ENCODE measurements around the gene ANKRD52. TPM values are rescaled to one million over a fixed set of nuclear protein-coding genes. Genes with fewer than 3 reads are reported as not detected.

Gene ANKRD52
- 10 to 100 TPM; 18.5 to 29.0 TPM for total RNA-seq

DNA sequence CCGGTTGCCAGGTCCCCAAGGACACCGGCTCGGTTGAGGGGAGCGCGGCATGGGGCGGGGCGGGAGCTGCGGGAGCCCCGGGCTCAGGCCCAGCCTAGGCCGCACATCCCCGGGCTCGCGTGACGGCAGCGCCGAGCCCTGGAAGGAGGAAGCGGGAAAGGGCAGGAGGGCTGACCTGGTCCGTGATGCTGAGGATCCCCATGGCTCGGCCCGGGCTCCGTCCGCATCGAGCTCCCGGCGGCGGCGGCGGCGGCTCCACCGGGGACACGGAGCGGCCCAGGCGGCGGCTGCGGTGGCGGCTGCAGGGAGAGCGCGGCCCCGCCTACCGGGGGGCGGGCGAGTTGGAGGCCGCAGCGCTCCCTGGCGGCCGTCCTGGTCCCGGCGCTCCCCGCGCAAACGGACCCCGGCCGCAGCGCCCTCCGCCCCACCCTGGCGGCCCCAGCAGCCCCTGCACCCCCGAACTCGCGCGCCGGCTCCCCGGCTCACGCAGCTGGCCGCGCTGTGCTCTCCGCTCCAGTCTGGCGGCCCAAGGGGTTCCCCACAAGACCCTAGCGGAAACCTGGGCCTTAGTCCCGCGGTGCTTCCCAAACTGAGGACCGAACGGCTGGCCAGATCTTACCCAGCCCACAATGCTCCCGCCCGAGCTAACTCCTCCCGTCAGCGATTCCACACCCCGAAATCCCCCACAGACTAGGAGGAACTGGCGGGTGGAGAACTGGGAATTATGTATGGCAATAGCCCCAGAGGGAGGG is at the start of gene ANKRD52:
Gene ANKRD52 (minus strand): TSS at position 317 of the 752 bp plus-strand sequence. CDS start 115 bp downstream, at position 202.
- DNase-seq (ENCODE audit: low spot score), result peak; percentile 62
- Histone ChIP-seq H3K9me3 (no peaks in the 10 kb centered on the region), H3K27ac (peak within 1 kb of the TSS; percentile 89 to 90), H3K27me3 (replicated peaks; ENCODE audit: insufficient read depth) (no peaks in the 10 kb centered on the region), H3K36me3 (peaks cover 0 to 13% of the 10 kb centered on the region in 2 donors), H3K4me1 (replicated peaks) (peaks cover 6% of the 10 kb centered on the region), H3K4me3 (peak within 1 kb of the TSS; percentile 72 to 83)
- under 1% methylated on average over 70 of the region's 78 CpGs for WGBS
- intact Hi-C loops (cut with DNase I), result no loop called here
- TF ChIP-seq CTCF (IDR thresholded peaks at IDR 0.05) (peak; percentile 64 to 91 (median 78)), POLR2A (IDR thresholded peaks at IDR 0.05) (no peak)

- intact Hi-C loops (cut with DNase I), result no loop called here
- TF ChIP-seq CTCF (IDR thresholded peaks at IDR 0.05), result no peak
- no peak for TF ChIP-seq POLR2A (IDR thresholded peaks at IDR 0.05)
- TF ChIP-seq POLR2AphosphoS5 (IDR thresholded peaks at IDR 0.05), result no peak
- WGBS, result 92% methylated on average over 7 of the region's 7 CpGs
- Histone ChIP-seq H3K4me3 (no peak overlapping the region), H3K27me3 (replicated peaks; ENCODE audit: insufficient read depth) (no peaks in the 10 kb centered on the region), H3K27ac (no peak overlapping the region), H3K4me1 (replicated peaks) (no peaks in the 10 kb centered on the region), H3K9me3 (no peaks in the 10 kb centered on the region), H3K36me3 (no peaks in the 10 kb centered on the region)
- DNase-seq (ENCODE audit: low spot score), result no peak
Observed at GRCh38 chr12:56307221-56307965, 49.2 kb upstream of the ANKRD52 start.

DNA sequence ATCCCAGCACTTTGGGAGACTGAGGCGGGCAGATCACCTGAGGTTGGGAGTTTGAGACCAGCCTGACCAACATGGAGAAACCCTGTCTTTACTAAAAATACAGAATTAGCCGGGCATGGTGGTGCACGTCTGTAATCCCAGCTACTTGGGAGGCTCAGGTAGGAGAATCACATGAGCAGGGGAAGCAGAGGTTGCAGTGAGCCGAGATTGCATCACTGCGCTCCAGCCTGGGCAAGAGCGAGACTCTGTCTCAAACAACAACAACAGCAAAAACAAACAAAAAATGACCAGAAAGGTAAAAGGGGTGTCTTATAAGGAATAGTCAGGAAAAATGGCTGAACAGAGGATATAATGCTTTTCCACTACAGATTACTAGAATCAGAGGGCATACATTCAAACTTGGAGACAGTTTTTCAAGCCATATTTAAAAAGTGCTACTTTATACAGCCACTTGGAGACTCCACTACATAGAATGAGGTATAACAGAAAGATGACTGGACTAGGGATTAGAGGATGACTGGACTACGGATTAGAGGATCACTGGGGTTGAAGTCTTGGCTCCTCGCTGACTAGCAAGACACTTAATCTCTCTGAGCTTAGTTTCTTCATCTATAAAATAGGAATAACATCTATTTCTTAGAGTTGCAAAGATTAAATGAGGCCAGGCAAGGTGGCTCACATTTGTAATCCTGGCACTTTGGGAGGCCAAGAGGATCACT is 46.8 kb upstream of the ANKRD52 start:
- no peak for TF ChIP-seq CTCF (IDR thresholded peaks at IDR 0.05)
- TF ChIP-seq POLR2A (IDR thresholded peaks at IDR 0.05), result no peak
- TF ChIP-seq POLR2AphosphoS5 (IDR thresholded peaks at IDR 0.05), result no peak
- no peaks in the 10 kb centered on the region for H3K36me3 ChIP-seq
- WGBS, result 84% methylated on average over 8 of the region's 8 CpGs

DNA sequence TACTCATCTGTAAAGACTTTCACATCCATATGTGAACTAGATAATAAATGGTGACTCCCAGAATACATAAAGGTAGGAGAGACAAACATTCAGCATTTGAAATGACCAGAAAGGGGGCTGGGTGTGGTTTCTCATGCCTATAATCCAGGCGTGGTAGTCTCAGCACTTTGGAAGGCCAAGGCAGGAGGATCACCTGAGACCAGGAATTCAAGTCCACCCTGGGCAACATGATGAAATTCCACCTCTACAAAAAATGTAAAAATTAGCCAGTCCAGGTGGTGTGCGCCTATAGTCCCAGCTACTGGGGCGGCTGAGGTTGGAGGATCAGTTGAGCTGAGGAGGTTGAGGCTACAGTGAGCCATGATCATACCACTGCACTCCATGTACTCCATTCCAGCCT is 46.1 kb upstream of the ANKRD52 start:
- intact Hi-C loops (cut with DNase I), result no loop called here
- Histone ChIP-seq H3K4me3 (no peak overlapping the region), H3K9me3 (no peaks in the 10 kb centered on the region), H3K4me1 (replicated peaks) (peaks cover 5% of the 10 kb centered on the region), H3K27ac (no peak overlapping the region), H3K27me3 (replicated peaks; ENCODE audit: insufficient read depth) (no peaks in the 10 kb centered on the region), H3K36me3 (no peaks in the 10 kb centered on the region)
- 91% methylated on average over 3 of the region's 3 CpGs for WGBS
- DNase-seq (ENCODE audit: low spot score), result no peak
- TF ChIP-seq POLR2AphosphoS5 (IDR thresholded peaks at IDR 0.05) (no peak), CTCF (IDR thresholded peaks at IDR 0.05) (no peak), POLR2A (IDR thresholded peaks at IDR 0.05) (no peak)

More for the DNA sequence above, 46.8 kb upstream of the ANKRD52 start:
- intact Hi-C loops (cut with DNase I), result no loop called here
- Histone ChIP-seq H3K4me1 (replicated peaks) (peaks cover 5% of the 10 kb centered on the region), H3K9me3 (no peaks in the 10 kb centered on the region), H3K4me3 (no peak overlapping the region), H3K27ac (no peak overlapping the region), H3K27me3 (replicated peaks; ENCODE audit: insufficient read depth) (no peaks in the 10 kb centered on the region)
- DNase-seq (ENCODE audit: low spot score), result no peak
